Fibroblast of gingiva (primary cell): ENCODE data around the gene PLXNA4.

Experiments used
- DNase-seq: peaks from one replicate; pipeline ENCODE4 v3.0.0-alpha.2; 2011; ENCODE audit warnings: low read depth

The PLXNA4 gene

DNA sequence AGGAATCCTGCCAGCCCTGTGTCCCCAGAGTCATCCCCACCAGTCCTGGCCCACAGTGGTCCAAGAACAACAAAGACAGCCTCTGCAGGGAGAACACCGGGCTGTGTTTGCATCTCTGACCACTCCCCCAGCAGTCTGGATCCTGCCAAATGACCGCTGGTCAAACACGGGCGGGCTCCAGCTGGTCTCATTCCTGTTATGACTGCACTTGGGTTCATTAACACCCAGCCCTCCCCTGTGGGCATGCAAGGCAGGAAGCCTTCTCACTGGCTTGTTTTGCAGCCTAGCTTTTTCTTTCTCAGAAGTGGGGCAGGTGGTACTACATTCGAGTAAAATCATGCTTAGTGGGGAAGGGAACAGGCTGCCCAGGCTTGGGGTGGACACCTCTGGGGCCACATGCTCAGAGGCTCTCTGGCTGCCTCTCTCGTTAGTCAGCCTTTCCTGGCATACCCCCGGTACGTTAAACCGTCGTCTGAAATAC lies 190.0 kb downstream of the PLXNA4 start:
- DNase-seq, result no peak

DNA sequence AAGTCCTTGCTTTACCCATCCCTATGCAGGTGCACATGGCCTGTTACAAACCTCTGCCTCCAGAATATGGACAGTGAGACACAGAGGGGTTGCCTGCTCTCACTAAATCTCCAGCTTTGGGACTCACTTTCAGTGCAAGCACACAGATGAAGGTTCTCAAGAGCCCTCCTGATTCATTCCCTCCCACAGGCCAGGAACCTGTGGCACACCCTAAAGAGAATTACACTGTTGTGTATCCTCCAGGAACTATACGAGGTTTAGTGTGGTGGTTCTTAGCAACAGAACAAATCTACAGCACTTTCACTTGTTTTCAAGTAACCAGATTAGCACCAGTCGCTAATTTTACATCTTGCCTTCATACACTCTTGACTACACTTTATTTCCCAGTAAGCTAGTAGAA lies 192.3 kb downstream of the PLXNA4 start:
- DNase-seq, result no peak

GRCh38 chr7:132381742-132382472 lies 194.4 kb downstream of the PLXNA4 start:
- DNase-seq, result no peak

DNA sequence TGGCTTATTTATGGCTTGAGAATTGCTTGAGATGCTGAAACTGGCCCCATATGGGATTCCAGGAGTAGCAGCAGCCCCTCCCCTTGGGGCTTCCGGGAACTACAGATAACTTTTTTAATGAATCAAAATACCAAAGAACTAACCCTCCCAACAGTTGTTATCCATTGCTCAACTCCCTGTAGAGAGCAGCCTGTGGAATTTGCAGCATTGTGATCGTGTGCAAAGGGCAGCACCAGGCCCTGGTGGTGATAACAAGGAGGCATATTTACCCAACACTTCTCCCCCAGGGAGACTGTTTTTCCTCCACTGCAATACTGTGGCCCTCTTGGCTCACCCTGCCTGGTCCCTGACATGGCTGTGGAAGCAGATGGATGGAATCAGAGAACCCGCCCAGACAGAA lies 196.2 kb downstream of the PLXNA4 start:
- peak; percentile 21 for DNase-seq

DNA sequence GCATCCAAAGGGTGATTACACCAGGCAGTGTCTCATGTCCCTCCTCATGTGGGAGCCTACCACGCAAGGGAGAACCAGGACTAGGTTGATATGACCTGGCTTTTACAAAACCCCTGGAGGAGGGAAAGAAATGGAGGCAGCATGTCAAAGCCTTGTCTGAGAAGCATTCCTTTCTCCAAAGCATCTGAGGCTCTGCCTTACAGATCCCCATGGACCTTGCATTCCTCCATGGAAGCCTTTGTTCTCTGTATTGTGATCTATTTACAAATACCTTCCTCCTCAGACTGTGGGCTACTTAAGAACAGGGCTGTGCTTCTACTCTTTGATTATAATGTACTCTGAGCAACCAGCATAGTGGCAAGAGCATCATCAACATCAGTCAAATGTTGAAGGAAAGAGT lies 197.0 kb downstream of the PLXNA4 start:
- DNase-seq, result no peak

DNA sequence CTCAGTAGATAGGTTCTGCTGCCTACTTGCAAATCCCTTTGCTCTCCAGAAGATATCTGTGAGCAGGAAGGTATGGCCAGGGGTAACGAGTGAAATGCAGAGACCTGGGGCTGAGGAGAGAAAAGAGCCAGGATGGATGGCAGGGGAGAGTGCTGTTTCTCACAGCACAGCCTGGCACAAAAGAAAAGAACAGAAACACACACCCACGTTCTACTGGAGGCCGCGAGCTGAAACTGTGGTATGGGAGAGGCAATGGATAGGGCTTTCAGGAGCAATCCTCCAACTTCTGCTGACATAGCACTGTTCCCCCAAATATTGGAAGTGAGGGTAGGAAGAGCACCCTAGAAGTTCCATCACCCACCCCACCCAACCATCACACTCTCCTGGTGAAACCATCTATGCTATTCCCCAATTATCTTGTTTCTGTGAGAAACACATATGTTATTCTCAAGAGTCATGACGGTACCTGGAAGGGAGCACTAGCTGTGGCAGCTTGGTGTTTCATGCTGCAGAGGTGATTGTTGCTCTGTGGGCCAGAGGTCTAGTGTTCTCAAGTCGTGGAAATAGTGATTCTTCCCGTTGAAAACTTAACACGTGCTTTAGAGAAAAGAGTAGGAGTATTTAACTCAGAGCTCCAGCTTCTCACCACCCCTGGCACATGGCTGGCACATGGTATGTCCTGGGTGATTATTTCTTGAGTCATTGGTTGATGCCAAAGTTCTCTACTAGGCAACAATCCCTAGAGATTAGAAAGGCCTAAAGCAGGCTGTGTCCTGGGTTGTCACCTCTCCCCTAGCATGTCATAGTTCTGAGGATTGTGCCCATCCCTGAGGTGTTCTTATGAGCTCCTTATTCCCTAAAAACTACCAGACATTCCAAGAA lies 198.3 kb downstream of the PLXNA4 start:
- no peak for DNase-seq

GRCh38 chr7:132377015-132377414 lies 199.3 kb downstream of the PLXNA4 start:
- DNase-seq, result no peak

DNA sequence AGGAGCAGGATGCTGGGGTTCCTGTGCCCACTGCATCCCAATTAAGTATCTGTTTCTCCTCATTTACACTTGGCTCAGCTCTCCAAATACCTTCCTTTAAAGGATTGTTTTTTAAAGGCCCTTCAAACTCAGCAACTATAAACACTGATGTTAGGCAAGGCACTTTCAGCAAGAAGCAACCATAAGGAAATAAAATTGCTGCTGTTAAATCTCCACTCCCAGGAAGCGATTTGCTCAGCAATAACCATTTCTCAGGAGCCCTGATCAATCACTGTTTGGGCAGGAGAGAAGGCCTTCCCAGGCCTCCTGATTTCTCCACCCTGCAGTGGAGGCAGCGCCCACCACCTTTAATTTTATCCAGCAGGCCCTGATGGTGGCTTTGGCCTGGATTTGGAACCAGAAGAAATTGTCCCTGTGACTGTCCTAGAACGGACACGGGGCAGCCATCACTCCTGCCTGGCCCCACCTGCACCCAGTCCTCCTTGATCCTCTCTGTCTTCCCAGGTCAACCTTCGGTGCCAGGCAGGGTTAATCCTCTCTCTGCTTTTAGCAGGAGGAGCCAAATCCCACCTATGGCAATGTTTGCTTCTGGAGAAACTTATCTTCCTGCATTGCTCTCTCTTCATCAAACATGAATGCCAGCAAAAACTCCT lies 199.8 kb downstream of the PLXNA4 start:
- DNase-seq, result no peak

DNA sequence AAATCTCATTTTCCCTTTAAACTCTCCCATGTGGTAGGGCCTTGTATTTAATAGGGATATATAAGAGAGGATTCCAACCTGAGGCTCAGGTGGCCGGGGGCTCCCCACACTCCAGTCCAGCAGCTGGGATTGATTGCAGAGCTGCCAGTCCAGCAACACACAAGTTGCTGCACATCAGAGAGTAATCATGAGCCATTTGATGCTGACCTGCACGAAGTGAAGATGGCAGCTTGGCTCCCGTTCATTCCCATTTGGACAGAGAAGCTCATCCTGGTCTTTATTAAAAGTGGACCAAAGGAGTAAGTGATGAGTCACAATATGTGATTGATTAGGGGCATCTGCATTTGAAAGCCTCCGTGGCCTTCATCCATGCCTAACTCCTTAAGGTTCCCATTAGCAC lies 202.4 kb downstream of the PLXNA4 start:
- DNase-seq, result no peak

DNA sequence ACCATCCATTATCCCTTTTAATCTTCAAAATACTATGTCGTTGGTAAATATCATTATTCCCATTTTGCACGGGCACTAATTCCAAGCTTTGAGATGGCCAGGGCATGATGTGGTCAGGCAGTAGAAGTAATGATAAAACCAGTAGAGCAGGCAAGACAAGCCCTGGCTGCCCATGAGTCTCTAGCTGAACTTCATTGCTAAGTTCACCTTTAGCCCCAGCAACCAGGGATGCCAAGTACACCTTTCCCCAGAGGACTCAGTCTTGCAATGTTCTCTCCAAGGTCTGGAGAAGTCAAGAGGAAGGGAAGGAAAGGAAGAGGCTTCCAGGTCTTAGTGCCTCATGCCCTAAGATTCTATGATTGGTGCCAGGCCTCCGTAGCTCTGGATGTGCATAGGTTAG lies 203.2 kb downstream of the PLXNA4 start:
- DNase-seq, result no peak

DNA sequence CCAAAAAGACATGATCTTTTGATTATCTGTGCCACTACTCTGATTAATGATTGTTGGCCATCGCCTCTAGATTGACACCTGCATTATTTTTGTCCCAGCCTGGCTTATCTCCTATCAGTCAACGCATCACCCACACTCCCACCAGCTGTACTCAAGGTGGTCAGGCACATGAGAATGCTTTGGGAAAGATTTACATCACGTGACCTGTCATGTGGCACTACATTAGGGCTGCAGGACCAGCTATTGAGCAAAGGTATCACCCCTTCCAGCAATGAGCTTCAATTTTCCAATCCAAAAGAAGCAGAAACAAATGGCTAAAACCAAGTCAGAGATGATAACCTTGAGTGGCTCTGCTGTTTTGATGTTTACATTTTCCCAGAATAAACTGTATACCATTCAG lies 204.3 kb downstream of the PLXNA4 start:
- DNase-seq, result no peak

GRCh38 chr7:132368246-132368900 lies 207.9 kb downstream of the PLXNA4 start:
- no peak for DNase-seq

- no peak for DNase-seq
These were observed 208.5 kb downstream of the PLXNA4 start for GRCh38 chr7:132367795-132368194.

- DNase-seq, result no peak
These were observed 209.3 kb downstream of the PLXNA4 start for GRCh38 chr7:132367004-132367403.

DNA sequence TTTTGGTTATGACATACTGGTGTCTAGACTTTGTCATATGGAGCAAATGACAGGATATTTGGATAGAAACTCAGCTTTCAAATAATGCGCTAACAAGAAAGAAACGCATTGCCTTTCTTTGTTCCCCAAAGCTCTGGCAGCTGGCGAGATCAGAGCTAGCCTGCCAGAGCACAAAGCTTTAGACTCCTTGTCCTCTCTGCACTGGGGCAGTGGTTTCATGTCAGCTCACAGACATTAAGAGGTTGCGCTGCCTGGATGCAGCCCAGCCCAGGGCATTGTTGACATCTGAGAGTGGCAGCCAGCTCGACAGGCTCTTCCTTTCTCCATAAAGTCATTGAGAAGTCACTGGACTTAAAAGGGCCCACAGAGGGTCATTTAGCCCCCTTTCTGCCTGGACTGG lies 212.0 kb downstream of the PLXNA4 start:
- DNase-seq, result no peak

GRCh38 chr7:132362059-132362458 lies 214.2 kb downstream of the PLXNA4 start:
- DNase-seq, result no peak

DNA sequence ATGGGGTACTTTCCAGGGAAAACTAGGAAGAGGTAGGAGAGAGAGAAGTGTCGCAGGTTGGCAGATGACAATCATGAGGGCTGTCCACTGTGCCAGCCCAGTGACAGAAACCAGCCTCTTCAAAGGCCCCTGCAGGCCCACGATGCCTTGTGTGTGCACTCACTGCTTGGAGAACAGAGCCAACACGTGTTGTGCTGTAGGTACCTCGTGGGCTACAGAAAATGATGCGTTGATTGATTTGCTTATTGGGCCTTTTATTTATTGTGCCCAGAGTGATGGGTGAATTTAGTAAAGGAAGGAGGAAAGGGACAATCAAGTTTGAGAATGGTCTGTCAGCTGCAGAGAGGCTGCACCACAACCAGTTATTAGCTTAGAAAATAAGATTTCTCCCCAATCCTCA lies 215.1 kb downstream of the PLXNA4 start:
- DNase-seq, result no peak

DNA sequence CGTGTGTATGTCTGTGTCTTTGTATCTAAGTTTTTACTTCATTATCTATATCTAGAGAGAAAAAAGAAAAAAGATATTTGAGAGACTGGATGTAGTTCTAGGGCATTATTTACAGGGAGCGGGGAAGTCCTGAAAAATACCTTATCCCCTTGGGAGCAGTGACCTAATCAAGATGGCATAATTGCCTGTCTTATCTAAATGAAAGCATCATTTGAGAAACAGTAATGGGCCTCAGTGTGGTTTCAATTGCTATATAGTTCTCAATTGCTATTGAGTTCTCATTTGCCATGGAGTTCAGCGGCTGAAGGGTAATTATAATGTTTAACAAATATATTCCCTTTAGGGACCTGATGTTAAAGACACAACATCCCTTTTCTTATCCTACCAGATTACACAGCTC lies 216.5 kb downstream of the PLXNA4 start:
- DNase-seq, result no peak

DNA sequence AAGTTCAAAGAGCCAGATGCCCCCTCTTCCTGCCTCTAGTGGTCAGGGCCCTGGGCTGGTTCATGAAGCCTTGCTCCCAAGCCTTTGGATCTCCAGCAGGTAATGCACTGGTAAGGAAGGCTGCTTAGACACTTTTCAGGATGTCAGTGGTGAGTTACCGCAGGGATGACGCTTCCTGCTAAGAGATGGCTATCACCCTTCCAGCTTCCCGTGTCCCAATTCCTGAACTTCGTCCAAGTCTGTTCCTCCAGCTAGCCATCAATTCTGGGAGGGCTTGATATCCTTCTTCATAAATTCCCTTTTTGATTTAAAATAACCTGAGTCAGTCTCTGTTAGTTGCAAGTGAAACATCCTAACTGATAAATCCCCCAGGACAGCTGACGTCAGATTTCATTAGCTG lies 221.2 kb downstream of the PLXNA4 start:
- DNase-seq, result no peak

DNA sequence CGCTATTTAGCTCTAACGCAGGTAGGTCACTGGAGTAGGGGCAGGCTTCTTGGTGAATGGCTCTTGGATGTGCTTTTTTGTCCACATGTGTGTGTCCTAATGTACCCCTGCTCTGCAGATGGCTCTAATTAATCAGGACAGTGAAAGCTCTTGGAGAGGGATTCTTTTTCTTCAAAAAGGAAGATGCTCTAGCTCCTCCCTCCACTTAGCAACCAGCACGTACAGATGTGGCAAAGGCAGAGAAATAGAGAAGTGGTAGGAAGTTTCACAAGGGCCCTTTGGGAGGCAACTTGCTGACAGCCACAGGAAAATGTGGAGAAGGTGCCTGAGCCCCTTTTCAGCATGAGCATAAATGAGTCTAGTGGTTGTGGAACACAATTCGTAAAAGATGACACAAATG lies 221.7 kb downstream of the PLXNA4 start:
- DNase-seq, result no peak

GRCh38 chr7:132353936-132354335 lies 222.3 kb downstream of the PLXNA4 start:
- no peak for DNase-seq

GRCh38 chr7:132352800-132353199 lies 223.5 kb downstream of the PLXNA4 start:
- peak; percentile 59 for DNase-seq
